H1 (cell line): Measurements from ENCODE around the gene SLC1A4. TPM values are rescaled to one million over a fixed set of nuclear protein-coding genes. Genes with fewer than 3 reads are reported as not detected.

Experiments used
- RNF2 ChIP-seq: fragments of 200-900, 300-1000 bp; sonication (generic); IDR thresholded peaks from 2 replicates; pipeline ENCODE4 v1.7.1; 2016; ENCODE audit warnings: borderline replicate concordance, low read depth, mild to moderate bottlenecking, antibody characterized with exemption, low read length; ENCODE audit not compliant: poor library complexity, severe bottlenecking; ENCODE audit errors: missing control alignments
- polyA plus RNA-seq, 7 experiments: library from polyadenylated mRNA; depleted of rRNA in 3 of 7; stranded (reverse) in 5 of 7; unstranded in 2 of 7; fragments of >200 nt in 5 of 7; fragments of 200-250 nt in 2 of 7; gene quantifications; 1 replicate in 5 of 7; 2 replicates in 1 of 7; 4 replicates in 1 of 7; pipeline versions ENCODE4 v1.2.1 to v1.2.3, GENCODE V29; 2011 to 2013; ENCODE audit warnings: missing spikeins in 2 of 7, mixed read lengths in 2 of 7
- total RNA-seq: library from RNA; stranded (reverse); fragmentation: NEBNext Ultra II Directional; extraction: Animal tissue kit (Norgen Biotek cat#: 25700); gene quantifications from 2 replicates; pipeline ENCODE4 v1.2.1, GENCODE V29; 2021

The SLC1A4 gene
- total and polyA plus RNA-seq, 2 of the 8 experiments (the other 6 are each of a cell fraction or from before 2014, with no cell fraction given), result 0.44 to 0.86 TPM

GRCh38 chr2:65024149-65024829, 35.1 kb downstream of the SLC1A4 start (continued):
- TF ChIP-seq RNF2, result no peak
